Natural killer cell (primary cell): ENCODE data around the gene ARHGAP19. TPM values are rescaled to one million over a fixed set of nuclear protein-coding genes. Genes with fewer than 3 reads are reported as not detected.
A peak's percentile ranks its signal among the peaks of the same experiment; 100 is the strongest.

Experiments
- ATAC-seq, 3 donors: fragments of 150-1000 bp in 2 of 3; fragments of 200-7000 bp in 1 of 3; cut with Tn5 transposase; 1 replicate in 1 of 3; 2 replicates in 2 of 3; pipeline ENCODE4 v1.10.0; 2021; ENCODE audit warnings: mild to moderate bottlenecking in 2 of 3, moderate library complexity in 2 of 3
- DNase-seq, 2 donors: peaks; one replicate each; pipeline versions ENCODE4 v3.0.0 to v3.0.0-alpha.2; 2013 to 2021; ENCODE audit warnings: mixed read lengths in 1 of 2
- H3K27ac ChIP-seq: one replicate; pipeline ENCODE4 v1.5.1; 2013; ENCODE audit warnings: mild to moderate bottlenecking, low read length
- H3K27me3 ChIP-seq: one replicate; pipeline ENCODE4 v1.6.1; 2013; ENCODE audit warnings: low read length; ENCODE audit not compliant: control insufficient read depth, insufficient read depth
- H3K36me3 ChIP-seq: one replicate; pipeline ENCODE4 v1.6.1; 2013; ENCODE audit warnings: low read length; ENCODE audit not compliant: control insufficient read depth, insufficient read depth
- H3K4me1 ChIP-seq: one replicate; pipeline ENCODE4 v1.6.1; 2013; ENCODE audit warnings: low read length; ENCODE audit not compliant: control insufficient read depth, insufficient read depth
- H3K4me3 ChIP-seq: one replicate; pipeline ENCODE4 v1.5.1; 2013; ENCODE audit warnings: low read length
- H3K9me3 ChIP-seq: one replicate; pipeline ENCODE4 v1.6.1; 2013; ENCODE audit warnings: low read length; ENCODE audit not compliant: control insufficient read depth, insufficient read depth
- H3K27ac Mint-ChIP-seq, 2 donors: one replicate each; pipeline ENCODE4 v1.8.0; 2022; ENCODE audit warnings: mild to moderate bottlenecking in 2 of 2, mixed read lengths in 2 of 2, moderate library complexity in 1 of 2
- H3K27me3 Mint-ChIP-seq, 2 donors: one replicate each; pipeline ENCODE4 v1.8.0; 2022; ENCODE audit warnings: low read depth in 2 of 2, mixed read lengths in 2 of 2
- H3K36me3 Mint-ChIP-seq: one replicate; pipeline ENCODE4 v1.8.0; 2022; ENCODE audit warnings: mixed read lengths
- H3K4me1 Mint-ChIP-seq, 2 donors: one replicate each; pipeline ENCODE4 v1.8.0; 2022; ENCODE audit warnings: mixed read lengths in 2 of 2
- H3K4me3 Mint-ChIP-seq: one replicate; pipeline ENCODE4 v1.8.0; 2022; ENCODE audit warnings: mild to moderate bottlenecking, moderate library complexity, mixed read lengths
- H3K9me3 Mint-ChIP-seq, 2 donors: one replicate each; pipeline ENCODE4 v1.8.0; 2022; ENCODE audit warnings: mixed read lengths in 2 of 2
- CTCF ChIP-seq: fragments of 200-600 bp; IDR thresholded peaks from one replicate; pipeline ENCODE4 v1.8.0; 2022; ENCODE audit warnings: antibody characterized with exemption
- WGBS: methylation state at CpG from one replicate; pipeline ENCODE4 v1.1.7; 2013; ENCODE audit warnings: missing lambda C conversion rate; ENCODE audit not compliant: insufficient coverage; 5-methylcytosine and 5-hydroxymethylcytosine counted together
- intact Hi-C: fragments of 100-400 bp; cut with micrococcal nuclease; formaldehyde crosslinking; loops from one replicate; pipeline ENCODE4 v1.14.2; 2022
- total RNA-seq, 4 donors: library from RNA; stranded (reverse); fragments of 120-200 nt in 1 of 4; gene quantifications; one replicate each; pipeline versions ENCODE4 v1.2.3 to v1.2.4, GENCODE V29; 2013 to 2022

Gene ARHGAP19
- total RNA-seq, 3 donors from 2014 or later (not counting 1 experiment from before 2014, with no cell fraction given) = 22.6 to 23.3 (median 22.7) TPM

- Mint-ChIP-seq H3K27ac (no peak overlapping the region), H3K27me3 (no peaks in the 10 kb centered on the region), H3K36me3 (no peaks in the 10 kb centered on the region), H3K4me1 (peaks cover 0 to 8% of the 10 kb centered on the region in 2 donors), H3K4me3 (no peak overlapping the region), H3K9me3 (no peaks in the 10 kb centered on the region)
- 92% methylated on average over 6 of the region's 9 CpGs for WGBS
- no peaks in the 10 kb centered on the region for H3K36me3 ChIP-seq
- no peak overlapping the region for H3K27ac ChIP-seq
- no peak for DNase-seq
- TF ChIP-seq CTCF = no peak
- no peak for ATAC-seq
- no peaks in the 10 kb centered on the region for H3K27me3 ChIP-seq
- H3K9me3 ChIP-seq = no peaks in the 10 kb centered on the region
- intact Hi-C loops = loop anchor here (2.0 to 5.0 kb wide), 2 partner anchors 53 to 78 kb away; partner anchors contain the start of gene FRAT2
- H3K4me1 ChIP-seq = peaks cover 3% of the 10 kb centered on the region
- no peak overlapping the region for H3K4me3 ChIP-seq
These were observed 13.2 kb downstream of the ARHGAP19 start for GRCh38 chr10:97279121-97279815.

- peak in 1 of 2 donors; percentile 74 for DNase-seq
- no peaks in the 10 kb centered on the region for H3K9me3 Mint-ChIP-seq
- H3K27ac Mint-ChIP-seq = no peak overlapping the region
- H3K27me3 Mint-ChIP-seq = no peaks in the 10 kb centered on the region
- peaks cover 0 to 8% of the 10 kb centered on the region in 2 donors for H3K4me1 Mint-ChIP-seq
- peak; percentile 70 for TF ChIP-seq CTCF
- H3K4me3 Mint-ChIP-seq = no peak overlapping the region
- Histone ChIP-seq H3K4me3 (no peak overlapping the region), H3K36me3 (no peaks in the 10 kb centered on the region), H3K27me3 (no peaks in the 10 kb centered on the region), H3K27ac (no peak overlapping the region), H3K9me3 (no peaks in the 10 kb centered on the region), H3K4me1 (peaks cover 3% of the 10 kb centered on the region)
- H3K36me3 Mint-ChIP-seq = no peaks in the 10 kb centered on the region
- ATAC-seq = peak; percentile 79 to 87 (median 83)
- intact Hi-C loops = loop anchor here (2.0 to 5.0 kb wide), 2 partner anchors 54 to 78 kb away; partner anchors contain the start of gene FRAT2
These were observed 13.9 kb downstream of the ARHGAP19 start for GRCh38 chr10:97278491-97278989.

- DNase-seq (no peak), ATAC-seq (no peak)
- Histone ChIP-seq H3K27me3 (no peaks in the 10 kb centered on the region), H3K27ac (no peak overlapping the region), H3K9me3 (no peaks in the 10 kb centered on the region), H3K4me1 (peaks cover 3% of the 10 kb centered on the region), H3K4me3 (no peak overlapping the region), H3K36me3 (no peaks in the 10 kb centered on the region)
- 56% methylated on average over 1 of the region's 1 CpG for WGBS
- H3K27me3 Mint-ChIP-seq = no peaks in the 10 kb centered on the region
- no peak overlapping the region for H3K27ac Mint-ChIP-seq
- H3K9me3 Mint-ChIP-seq = no peaks in the 10 kb centered on the region
- no peak for TF ChIP-seq CTCF
- intact Hi-C loops = loop anchor here (5.0 kb wide), 1 partner anchor 55 kb away; the partner anchor contains the start of gene FRAT2
- no peak overlapping the region for H3K4me3 Mint-ChIP-seq
- peaks cover 0 to 7% of the 10 kb centered on the region in 2 donors for H3K4me1 Mint-ChIP-seq
- H3K36me3 Mint-ChIP-seq = no peaks in the 10 kb centered on the region
These were observed 14.9 kb downstream of the ARHGAP19 start for GRCh38 chr10:97277551-97277950.
